Upper lobe of right lung (tissue), 1 donor: Measurements from ENCODE around the gene C10orf71. TPM values are rescaled to one million over a fixed set of nuclear protein-coding genes. Genes with fewer than 3 reads are reported as not detected.
A peak's percentile ranks its signal among the peaks of the same experiment; 100 is the strongest.

ENCODE experiments used
- ATAC-seq: fragments of 200-7000 bp; cut with Tn5 transposase; one replicate; pipeline ENCODE4 v1.9.1; 2020; ENCODE audit warnings: mild to moderate bottlenecking, moderate library complexity
- DNase-seq: peaks from one replicate; pipeline ENCODE4 v3.0.0-alpha.2; 2020
- H3K27ac ChIP-seq: fragments of 200-600 bp; one replicate; pipeline ENCODE4 v1.8.0; 2022
- H3K27me3 ChIP-seq: fragments of 200-600 bp; one replicate; pipeline ENCODE4 v1.8.0; 2022; ENCODE audit warnings: mild to moderate bottlenecking
- H3K36me3 ChIP-seq: fragments of 200-600 bp; one replicate; pipeline ENCODE4 v1.8.0; 2022
- H3K4me1 ChIP-seq: fragments of 200-600 bp; one replicate; pipeline ENCODE4 v1.8.0; 2022
- H3K4me3 ChIP-seq: fragments of 200-600 bp; one replicate; pipeline ENCODE4 v1.8.0; 2022; ENCODE audit warnings: mild to moderate bottlenecking
- H3K9me3 ChIP-seq: fragments of 200-600 bp; one replicate; pipeline ENCODE4 v1.8.0; 2022
- intact Hi-C: fragments of 100-400 bp; cut with DNase I; formaldehyde crosslinking; loops from one replicate; pipeline ENCODE4 v1.11.0; 2022
- total RNA-seq: library from RNA; stranded (reverse); fragmentation: NEBNext Ultra II Directional; extraction: Animal tissue kit (Norgen Biotek cat#: 25700); gene quantifications from one replicate; pipeline ENCODE4 v1.2.1, GENCODE V29; 2021
- TF ChIP-seq, protein P1 (sequence below): fragments of 200-600 bp; IDR thresholded peaks from one replicate; pipeline ENCODE4 v1.8.0; 2022; ENCODE audit warnings: antibody characterized with exemption
- donor health status: DM: no; HTN: yes; CAD: no; lungs with severe emphysema.

The C10orf71 gene
- total RNA-seq, 1 donor from 2014 or later, result not detected

GRCh38 chr10:49297818-49298670 is 926 bp upstream of the C10orf71 start:
- no peak for ATAC-seq
- H3K4me3 ChIP-seq, result no peak overlapping the region
- intact Hi-C loops, result no loop called here
- H3K36me3 ChIP-seq, result no peaks in the 10 kb centered on the region
- H3K27ac ChIP-seq, result no peak overlapping the region
- H3K27me3 ChIP-seq, result no peaks in the 10 kb centered on the region
- TF ChIP-seq, protein P1, sequence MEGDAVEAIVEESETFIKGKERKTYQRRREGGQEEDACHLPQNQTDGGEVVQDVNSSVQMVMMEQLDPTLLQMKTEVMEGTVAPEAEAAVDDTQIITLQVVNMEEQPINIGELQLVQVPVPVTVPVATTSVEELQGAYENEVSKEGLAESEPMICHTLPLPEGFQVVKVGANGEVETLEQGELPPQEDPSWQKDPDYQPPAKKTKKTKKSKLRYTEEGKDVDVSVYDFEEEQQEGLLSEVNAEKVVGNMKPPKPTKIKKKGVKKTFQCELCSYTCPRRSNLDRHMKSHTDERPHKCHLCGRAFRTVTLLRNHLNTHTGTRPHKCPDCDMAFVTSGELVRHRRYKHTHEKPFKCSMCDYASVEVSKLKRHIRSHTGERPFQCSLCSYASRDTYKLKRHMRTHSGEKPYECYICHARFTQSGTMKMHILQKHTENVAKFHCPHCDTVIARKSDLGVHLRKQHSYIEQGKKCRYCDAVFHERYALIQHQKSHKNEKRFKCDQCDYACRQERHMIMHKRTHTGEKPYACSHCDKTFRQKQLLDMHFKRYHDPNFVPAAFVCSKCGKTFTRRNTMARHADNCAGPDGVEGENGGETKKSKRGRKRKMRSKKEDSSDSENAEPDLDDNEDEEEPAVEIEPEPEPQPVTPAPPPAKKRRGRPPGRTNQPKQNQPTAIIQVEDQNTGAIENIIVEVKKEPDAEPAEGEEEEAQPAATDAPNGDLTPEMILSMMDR, result no peak
- no peaks in the 10 kb centered on the region for H3K9me3 ChIP-seq
- no peak for DNase-seq
- H3K4me1 ChIP-seq, result peaks cover 6% of the 10 kb centered on the region

GRCh38 chr10:49298671-49298982 is 343 bp upstream of the C10orf71 start:
- peak; percentile 30 for ATAC-seq
- Histone ChIP-seq H3K4me3 (no peak overlapping the region), H3K36me3 (no peaks in the 10 kb centered on the region), H3K4me1 (peaks cover 6% of the 10 kb centered on the region), H3K9me3 (no peaks in the 10 kb centered on the region), H3K27me3 (no peaks in the 10 kb centered on the region), H3K27ac (no peak overlapping the region)
- intact Hi-C loops, result no loop called here
- DNase-seq, result no peak
- TF ChIP-seq, protein P1, result no peak

- ATAC-seq (no peak), DNase-seq (no peak)
- H3K9me3 ChIP-seq, result no peaks in the 10 kb centered on the region
- H3K4me1 ChIP-seq, result peaks cover 6% of the 10 kb centered on the region
- H3K27me3 ChIP-seq, result no peaks in the 10 kb centered on the region
- H3K4me3 ChIP-seq, result no peak overlapping the region
- H3K36me3 ChIP-seq, result no peaks in the 10 kb centered on the region
- TF ChIP-seq, protein P1, result no peak
- no peak overlapping the region for H3K27ac ChIP-seq
- intact Hi-C loops, result no loop called here
These were observed 808 bp downstream of the C10orf71 start for GRCh38 chr10:49299816-49300139.

- TF ChIP-seq, protein P1, result no peak
- Histone ChIP-seq H3K36me3 (no peaks in the 10 kb centered on the region), H3K27ac (no peak overlapping the region), H3K27me3 (no peaks in the 10 kb centered on the region), H3K9me3 (no peaks in the 10 kb centered on the region), H3K4me3 (no peak overlapping the region), H3K4me1 (peaks cover 6% of the 10 kb centered on the region)
- no peak for ATAC-seq
- DNase-seq, result no peak
- intact Hi-C loops, result no loop called here
These were observed 1.4 kb downstream of the C10orf71 start for GRCh38 chr10:49300140-49300974.

DNA sequence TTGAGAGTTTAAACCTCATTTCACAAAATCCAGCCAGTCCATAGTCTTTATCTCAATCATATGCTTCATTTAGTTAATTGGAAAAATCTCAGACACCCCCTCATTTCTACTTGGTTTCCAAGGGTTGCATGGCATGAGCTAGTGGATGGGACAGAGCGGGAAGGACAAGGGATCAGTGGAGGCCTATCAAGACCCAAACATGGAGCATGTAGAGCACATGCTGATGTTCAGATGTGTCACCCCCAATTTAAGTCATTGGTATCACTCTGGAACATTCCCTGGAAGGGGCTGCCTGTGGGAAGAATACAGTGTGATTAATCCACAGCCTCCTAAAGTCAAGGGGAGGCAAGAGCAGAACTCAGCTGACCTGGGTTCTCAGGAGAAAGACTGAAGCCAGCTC is 2.3 kb downstream of the C10orf71 start:
- intact Hi-C loops, result no loop called here
- Histone ChIP-seq H3K4me3 (no peak overlapping the region), H3K4me1 (peaks cover 6% of the 10 kb centered on the region), H3K27me3 (no peaks in the 10 kb centered on the region), H3K9me3 (no peaks in the 10 kb centered on the region), H3K36me3 (no peaks in the 10 kb centered on the region), H3K27ac (no peak overlapping the region)
- DNase-seq, result no peak
- ATAC-seq, result no peak
- TF ChIP-seq, protein P1, result no peak
